Measurements from ENCODE around the gene PCGF5.
"Not testable (repeated sequence)": the region's sequence is repeated elsewhere in the genome, so short reads cannot be mapped to it uniquely, and the experiment has no call there.

Gene PCGF5

DNA sequence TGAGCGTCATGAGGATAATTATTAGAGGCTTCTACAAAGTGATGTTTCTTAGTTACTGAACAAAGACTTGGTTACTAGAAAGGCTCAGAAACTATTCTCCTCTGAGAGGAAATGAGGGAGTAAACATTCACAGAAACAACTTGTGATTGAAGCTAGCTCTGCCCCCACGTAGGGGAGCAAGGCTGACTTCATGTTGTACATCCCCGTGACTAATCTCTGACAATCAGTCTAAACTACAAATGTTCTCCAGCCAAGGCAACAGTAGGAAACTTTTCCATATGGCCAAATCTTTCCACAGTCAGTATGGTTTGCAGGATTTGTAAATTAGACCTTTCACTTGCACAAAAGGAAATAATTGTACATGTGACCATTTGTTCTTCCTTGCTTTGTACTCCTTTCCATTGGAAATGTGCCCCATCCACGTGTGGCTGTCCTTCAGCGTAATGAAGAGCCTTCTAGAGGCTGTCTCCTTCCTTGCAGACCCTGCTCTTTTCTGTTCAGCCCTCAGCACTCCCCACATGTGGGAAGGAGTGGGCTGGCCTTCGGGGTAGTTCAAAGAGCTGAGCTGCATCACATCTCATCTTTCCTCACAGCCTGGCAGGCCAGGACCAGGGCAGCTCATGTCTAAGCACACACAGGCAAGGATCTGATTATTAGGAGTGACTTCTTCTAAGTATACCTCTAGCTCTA is 93.5 kb downstream of the PCGF5 start:
- Mint-ChIP-seq H3K4me1 (peaks cover 12% of the 10 kb centered on the region), H3K4me3 (no peak overlapping the region), H3K36me3 (ENCODE audit: low read depth) (no peaks in the 10 kb centered on the region), H3K9me3 (no peaks in the 10 kb centered on the region), H3K27ac (peak overlapping the region; percentile 88), H3K27me3 (ENCODE audit: low read depth, poor library complexity) (no peaks in the 10 kb centered on the region)
- TF ChIP-seq CTCF (IDR thresholded peaks at IDR 0.05), result no peak
- DNase-seq, result no peak

- no peaks in the 10 kb centered on the region for H3K36me3 Mint-ChIP-seq (ENCODE audit: low read depth)
- no peak overlapping the region for H3K4me3 Mint-ChIP-seq
- no peaks in the 10 kb centered on the region for H3K27me3 Mint-ChIP-seq (ENCODE audit: low read depth, poor library complexity)
- no peak for DNase-seq
- H3K4me1 Mint-ChIP-seq, result peaks cover 12% of the 10 kb centered on the region
- TF ChIP-seq CTCF (IDR thresholded peaks at IDR 0.05), result no peak
- no peaks in the 10 kb centered on the region for H3K9me3 Mint-ChIP-seq
- H3K27ac Mint-ChIP-seq, result no peak overlapping the region
Observed at GRCh38 chr10:91316486-91316885, 96.0 kb downstream of the PCGF5 start.

- H3K27ac Mint-ChIP-seq, result no peak overlapping the region
- H3K9me3 Mint-ChIP-seq, result peaks cover 8% of the 10 kb centered on the region
- no peaks in the 10 kb centered on the region for H3K27me3 Mint-ChIP-seq (ENCODE audit: low read depth, poor library complexity)
- H3K4me3 Mint-ChIP-seq, result no peak overlapping the region
- H3K4me1 Mint-ChIP-seq, result peaks cover 12% of the 10 kb centered on the region
- no peak for DNase-seq
- H3K36me3 Mint-ChIP-seq (ENCODE audit: low read depth), result no peaks in the 10 kb centered on the region
- no peak for TF ChIP-seq CTCF (IDR thresholded peaks at IDR 0.05)
Observed at GRCh38 chr10:91317541-91317940, 97.1 kb downstream of the PCGF5 start.

GRCh38 chr10:91319336-91319735 is 98.9 kb downstream of the PCGF5 start:
- DNase-seq, result no peak

GRCh38 chr10:91323293-91323905 is 102.9 kb downstream of the PCGF5 start:
- not testable (repeated sequence) for H3K27ac Mint-ChIP-seq; DNase-seq; H3K4me1 Mint-ChIP-seq; H3K4me3 Mint-ChIP-seq; H3K27me3 Mint-ChIP-seq (ENCODE audit: low read depth, poor library complexity); H3K36me3 Mint-ChIP-seq (ENCODE audit: low read depth)
- H3K9me3 Mint-ChIP-seq, result peaks cover 34% of the 10 kb centered on the region

More at GRCh38 chr10:91319336-91319735, 98.9 kb downstream of the PCGF5 start:
- Mint-ChIP-seq H3K4me1 (peaks cover 1% of the 10 kb centered on the region), H3K27me3 (ENCODE audit: low read depth, poor library complexity) (no peaks in the 10 kb centered on the region), H3K9me3 (peaks cover 10% of the 10 kb centered on the region), H3K4me3 (no peak overlapping the region), H3K27ac (peak overlapping the region; percentile 57), H3K36me3 (ENCODE audit: low read depth) (no peaks in the 10 kb centered on the region)
- TF ChIP-seq CTCF (IDR thresholded peaks at IDR 0.05), result no peak

DNA sequence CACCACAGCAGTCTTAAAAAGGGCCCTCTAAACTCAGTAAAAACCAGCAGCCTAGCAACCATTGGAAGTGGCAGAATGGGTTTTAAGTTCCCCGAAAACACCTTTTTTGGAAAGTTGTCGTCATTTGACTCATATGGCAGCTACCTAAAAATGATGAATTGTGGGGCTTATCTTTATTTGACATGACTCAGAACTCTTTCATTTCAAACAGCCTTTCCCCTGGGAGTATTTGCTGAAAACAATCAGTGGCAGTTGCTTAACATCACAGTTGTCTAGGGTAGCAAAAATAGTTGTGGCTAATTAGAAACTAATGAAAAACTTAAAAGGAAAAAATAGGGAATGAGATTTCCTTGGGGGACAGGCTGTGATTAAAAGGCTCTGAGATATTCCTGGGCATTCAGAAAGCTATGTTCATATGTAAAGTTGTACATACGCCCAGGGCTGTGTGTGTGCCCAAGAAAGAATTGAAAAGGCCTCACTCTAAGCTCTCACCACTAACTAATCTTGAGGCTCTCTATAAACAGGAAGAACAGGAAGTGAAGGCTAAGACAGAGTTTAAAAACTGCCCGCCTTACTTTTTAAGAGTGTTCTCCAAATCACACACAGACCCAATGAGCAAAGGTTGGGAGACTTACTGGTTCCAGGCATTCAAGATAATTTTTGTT is 108.0 kb downstream of the PCGF5 start:
- Mint-ChIP-seq H3K4me1 (no peaks in the 10 kb centered on the region), H3K27me3 (ENCODE audit: low read depth, poor library complexity) (no peaks in the 10 kb centered on the region), H3K9me3 (peaks cover 45% of the 10 kb centered on the region), H3K36me3 (ENCODE audit: low read depth) (peaks cover 5% of the 10 kb centered on the region), H3K27ac (no peak overlapping the region), H3K4me3 (no peak overlapping the region)
- DNase-seq, result no peak
- no peak for TF ChIP-seq CTCF (IDR thresholded peaks at IDR 0.05)
